PC-9 (cell line): ENCODE measurements around the gene ADAMTS4. TPM values are rescaled to one million over a fixed set of nuclear protein-coding genes. Genes with fewer than 3 reads are reported as not detected.

Experiments
- Bru-seq: library from RNA; stranded (reverse); fragments of 400-500 nt; gene quantifications from one replicate; lab custom pipeline; 2021; lab: Mats Ljungman, UMichigan
- BruChase-seq, 2 experiments: library from RNA; stranded (reverse); fragments of 400-500 nt; gene quantifications; one replicate each; lab custom pipeline; 2021; lab: Mats Ljungman, UMichigan
- BruUV-seq: library from RNA; stranded (reverse); fragments of 400-500 nt; replicated peaks from 2 replicates; lab custom pipeline; 2021; lab: Mats Ljungman, UMichigan
- CTCF ChIA-PET: fragments of 300-600 bp; sonication (Branson Sonifier 250); formaldehyde crosslinking; loops from one replicate; lab custom pipeline; 2022; ENCODE audit warnings: antibody characterized with exemption; lab: Charles Lee
- POLR2A ChIA-PET: fragments of 300-600 bp; sonication (Branson Sonifier 250); formaldehyde crosslinking; loops from one replicate; lab custom pipeline; 2022; ENCODE audit warnings: antibody characterized with exemption; ENCODE audit not compliant: unreplicated experiment; lab: Charles Lee
- DNase-seq, 2 experiments: peaks; one replicate each; pipeline versions ENCODE4 v3.0.0 to v3.0.0-alpha.2; 2015 to 2022; ENCODE audit warnings: mixed read lengths in 1 of 2
- H2AFZ ChIP-seq: fragments of 200-600 bp; sonication (generic); 2 replicates; pipeline ENCODE4 v1.8.1; 2017; ENCODE audit warnings: antibody characterized with exemption
- H3F3A ChIP-seq: fragments of 200-600 bp; sonication (generic); 2 replicates; pipeline ENCODE4 v1.8.1; 2017; ENCODE audit warnings: antibody characterized with exemption, mild to moderate bottlenecking, low read depth; ENCODE audit not compliant: insufficient read depth
- H3K27ac ChIP-seq: fragments of 200-600 bp; sonication (generic); 2 replicates; pipeline ENCODE4 v1.6.1; 2016; ENCODE audit warnings: mixed run types
- H3K27me3 ChIP-seq: fragments of 200-600 bp; sonication (generic); 2 replicates; pipeline ENCODE4 v1.6.1; 2016; ENCODE audit warnings: low read depth, mixed run types; ENCODE audit not compliant: insufficient read depth
- H3K36me3 ChIP-seq: fragments of 200-600 bp; sonication (generic); 2 replicates; pipeline ENCODE4 v1.6.1; 2016; ENCODE audit warnings: low read depth, mixed run types
- H3K4me1 ChIP-seq: fragments of 200-600 bp; sonication (generic); replicated peaks from 2 replicates; pipeline ENCODE4 v1.6.1; 2016; ENCODE audit warnings: mixed run types; ENCODE audit not compliant: insufficient read depth
- H3K4me2 ChIP-seq: fragments of 200-600 bp; sonication (generic); 2 replicates; pipeline ENCODE4 v1.6.1; 2017; ENCODE audit warnings: mixed run types
- H3K4me3 ChIP-seq: fragments of 200-600 bp; sonication (generic); 2 replicates; pipeline ENCODE4 v1.6.1; 2016; ENCODE audit warnings: mixed run types
- H3K79me2 ChIP-seq: fragments of 200-600 bp; sonication (generic); 2 replicates; pipeline ENCODE4 v1.6.1; 2017; ENCODE audit warnings: low read depth, mixed run types
- H3K9me2 ChIP-seq: fragments of 200-600 bp; sonication (generic); 2 replicates; pipeline ENCODE4 v1.8.1; 2017; ENCODE audit warnings: mild to moderate bottlenecking; ENCODE audit not compliant: insufficient read depth
- H3K9me3 ChIP-seq: fragments of 200-600 bp; sonication (generic); 2 replicates; pipeline ENCODE4 v1.8.1; 2016; ENCODE audit warnings: low read depth; ENCODE audit not compliant: insufficient read depth
- H4K20me1 ChIP-seq: fragments of 200-600 bp; sonication (generic); 2 replicates; pipeline ENCODE4 v1.8.1; 2017; ENCODE audit not compliant: insufficient read depth
- CTCF ChIP-seq: fragments of 200-600 bp; sonication (generic); conservative IDR thresholded peaks from 2 replicates; pipeline ENCODE4 v1.6.1; 2017; ENCODE audit warnings: mixed run types, antibody characterized with exemption, mild to moderate bottlenecking, moderate library complexity
- EZH2 ChIP-seq: fragments of 200-600 bp; sonication (generic); IDR thresholded peaks from 2 replicates; pipeline ENCODE4 v1.8.0; 2017; ENCODE audit warnings: antibody characterized with exemption, low read depth
- intact Hi-C: fragments of 100-400 bp; cut with micrococcal nuclease; formaldehyde crosslinking; loops from one replicate; pipeline ENCODE4 v1.10.0; 2022; ENCODE audit not compliant: unreplicated experiment
- long read RNA-seq: library from polyadenylated mRNA; stranded (forward); transcript quantifications from one replicate; pipeline ENCODE4 v2.0.0, GENCODE V29; 2022
- total RNA-seq: library from RNA; stranded (reverse); gene quantifications from 2 replicates; pipeline ENCODE4 v1.2.3, GENCODE V29; 2021

ADAMTS4 gene
- total RNA-seq, result 0.08 TPM in 1 of 2 replicates, not detected in the other
- Bru-seq, nascent RNA, result not detected
- BruChase-seq, experiment 1, labeled RNA remaining after a 2-hour chase, result percentile 8 among the genes with signal in this experiment
- BruChase-seq, experiment 2, labeled RNA remaining after a 6-hour chase, result not detected
- long read RNA-seq, result 0 reads

- ChIA-PET CTCF (interaction anchor here (1.1 kb wide), 1 partner anchor 27 kb away, joined by 3 read pairs; the partner anchor contains the start of gene TOMM40L), POLR2A (no interaction called here)
- peaks cover 16% of the 10 kb centered on the region for H3K79me2 ChIP-seq
- peak within 1 kb of the TSS; percentile 54 for H3K4me2 ChIP-seq
- intact Hi-C loops, result no loop called here
- BruUV-seq, result no TSS peak
- peaks cover 2% of the 10 kb centered on the region; the same call in 1 of the 2 replicates for H3K36me3 ChIP-seq
- no peaks in the 10 kb centered on the region for H3K9me2 ChIP-seq
- TF ChIP-seq CTCF (no peak), EZH2 (no peak)
- no peaks in the 10 kb centered on the region for H4K20me1 ChIP-seq
- H3K4me1 ChIP-seq, result peaks cover 19% of the 10 kb centered on the region
- H3K4me3 ChIP-seq, result no peak within 1 kb of the TSS
- H3F3A ChIP-seq, result peaks cover 13% of the 10 kb centered on the region; the same call in 1 of the 2 replicates
- DNase-seq, result no peak
- no peak within 1 kb of the TSS for H2AFZ ChIP-seq
- no peak within 1 kb of the TSS for H3K27ac ChIP-seq
- H3K27me3 ChIP-seq, result no peaks in the 10 kb centered on the region
- no peaks in the 10 kb centered on the region for H3K9me3 ChIP-seq
Measured at GRCh38 chr1:161198897-161199431, at the start of gene ADAMTS4. ADAMTS4 (minus strand) TSS chr1:161199054; CDS start chr1:161198627, 427 bp downstream.

- H3K4me1 ChIP-seq, result no peaks in the 10 kb centered on the region
- ChIA-PET POLR2A (no interaction called here), CTCF (no interaction called here)
- H3K4me2 ChIP-seq, result no peak overlapping the region
- H3K4me3 ChIP-seq, result no peak overlapping the region
- H2AFZ ChIP-seq, result no peak overlapping the region
- no peaks in the 10 kb centered on the region for H3K27me3 ChIP-seq
- H3K36me3 ChIP-seq, result no peaks in the 10 kb centered on the region
- H4K20me1 ChIP-seq, result no peaks in the 10 kb centered on the region
- intact Hi-C loops, result no loop called here
- no peak for DNase-seq
- no TSS peak for BruUV-seq
- H3F3A ChIP-seq, result peaks cover 5% of the 10 kb centered on the region; the same call in 1 of the 2 replicates
- H3K79me2 ChIP-seq, result no peaks in the 10 kb centered on the region
- no peak overlapping the region for H3K27ac ChIP-seq
- no peaks in the 10 kb centered on the region for H3K9me3 ChIP-seq
- TF ChIP-seq EZH2 (no peak), CTCF (no peak)
- H3K9me2 ChIP-seq, result no peaks in the 10 kb centered on the region
Measured at GRCh38 chr1:161244888-161245287, 46.0 kb upstream of the ADAMTS4 start.

DNA sequence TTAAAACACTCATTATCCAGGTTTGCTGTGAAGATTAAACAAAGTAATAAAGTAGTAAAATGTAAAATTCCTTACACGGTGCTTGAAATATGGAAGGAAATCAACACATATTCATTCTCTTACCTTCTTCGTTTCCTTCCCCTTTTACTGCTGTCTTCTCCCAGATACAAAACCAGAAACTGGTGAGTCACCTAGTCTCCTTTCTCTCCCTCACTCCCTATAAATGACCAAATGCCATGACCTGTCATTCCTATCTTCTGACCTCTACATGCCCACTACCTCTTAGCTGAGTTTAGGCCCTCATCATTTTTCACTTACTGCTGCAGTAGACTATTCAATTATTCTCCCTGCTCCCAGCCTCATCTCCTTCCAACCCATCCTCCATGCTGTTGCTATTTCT, 43.5 kb upstream of the ADAMTS4 start:
- Histone ChIP-seq H4K20me1 (no peaks in the 10 kb centered on the region), H2AFZ (no peak overlapping the region), H3K36me3 (no peaks in the 10 kb centered on the region), H3K27ac (no peak overlapping the region), H3K4me3 (no peak overlapping the region), H3K79me2 (no peaks in the 10 kb centered on the region), H3F3A (peaks cover 5% of the 10 kb centered on the region; the same call in 1 of the 2 replicates), H3K27me3 (no peaks in the 10 kb centered on the region), H3K4me2 (no peak overlapping the region), H3K4me1 (no peaks in the 10 kb centered on the region), H3K9me3 (no peaks in the 10 kb centered on the region), H3K9me2 (no peaks in the 10 kb centered on the region)
- ChIA-PET CTCF (no interaction called here), POLR2A (no interaction called here)
- BruUV-seq, result no TSS peak
- TF ChIP-seq EZH2 (no peak), CTCF (no peak)
- intact Hi-C loops, result no loop called here
- no peak for DNase-seq
